HG03139 (cell line): Measurements from ENCODE around the gene SLC44A1.
A peak's percentile ranks its signal among the peaks of the same experiment; 100 is the strongest.

Source experiments
- ATAC-seq: cut with Tn5 transposase; IDR thresholded peaks from one replicate; pipeline ENCODE4 v1.9.1; 2021; ENCODE audit not compliant: unreplicated experiment

The SLC44A1 gene

GRCh38 chr9:105385381-105385985 lies 141.0 kb downstream of the SLC44A1 start:
- peak; percentile 84 for ATAC-seq

- no peak for ATAC-seq
These were observed 145.3 kb downstream of the SLC44A1 start for GRCh38 chr9:105389796-105390195.

GRCh38 chr9:105390871-105391270 lies 146.4 kb downstream of the SLC44A1 start:
- no peak for ATAC-seq

- ATAC-seq = no peak
These were observed 146.8 kb downstream of the SLC44A1 start for GRCh38 chr9:105391288-105391687.

- no peak for ATAC-seq
These were observed 148.1 kb downstream of the SLC44A1 start for GRCh38 chr9:105392531-105392930.

GRCh38 chr9:105393576-105394344 lies 149.3 kb downstream of the SLC44A1 start:
- ATAC-seq = no peak

GRCh38 chr9:105396441-105396840 lies 152.0 kb downstream of the SLC44A1 start:
- ATAC-seq = no peak

- no peak for ATAC-seq
These were observed 152.4 kb downstream of the SLC44A1 start for GRCh38 chr9:105396901-105397300.

GRCh38 chr9:105399117-105399516 lies 154.7 kb downstream of the SLC44A1 start:
- no peak for ATAC-seq

GRCh38 chr9:105401651-105402050 lies 157.2 kb downstream of the SLC44A1 start:
- no peak for ATAC-seq

- ATAC-seq = no peak
These were observed 159.2 kb downstream of the SLC44A1 start for GRCh38 chr9:105403552-105404248.

- ATAC-seq = peak; percentile 89
These were observed 161.2 kb downstream of the SLC44A1 start for GRCh38 chr9:105405514-105406131.

- no peak for ATAC-seq
These were observed 161.9 kb downstream of the SLC44A1 start for GRCh38 chr9:105406369-105406768.

- no peak for ATAC-seq
These were observed 169.1 kb downstream of the SLC44A1 start for GRCh38 chr9:105413525-105413924.

GRCh38 chr9:105414947-105415661 lies 170.7 kb downstream of the SLC44A1 start:
- ATAC-seq = peak; percentile 45

- no peak for ATAC-seq
These were observed 171.2 kb downstream of the SLC44A1 start for GRCh38 chr9:105415662-105415980.

GRCh38 chr9:105416840-105417239 lies 172.4 kb downstream of the SLC44A1 start:
- ATAC-seq = peak; percentile 60

- ATAC-seq = no peak
These were observed 174.4 kb downstream of the SLC44A1 start for GRCh38 chr9:105418588-105419500.

GRCh38 chr9:105419816-105420597 lies 175.6 kb downstream of the SLC44A1 start:
- no peak for ATAC-seq
